DOHH2 (cell line): Measurements from ENCODE around the gene ATXN8OS.
"Not testable (repeated sequence)": the region's sequence is repeated elsewhere in the genome, so short reads cannot be mapped to it uniquely, and the experiment has no call there.

Source experiments
- H3F3A ChIP-seq: fragments of 200-600 bp; sonication (generic), shearing (Covaris generic); 2 replicates; pipeline ENCODE4 v1.6.0; 2016; ENCODE audit warnings: antibody characterized with exemption, mild to moderate bottlenecking; ENCODE audit not compliant: control insufficient read depth, insufficient read depth
- H3K27ac ChIP-seq: fragments of 200-600 bp; sonication (generic); 2 replicates; pipeline ENCODE4 v1.5.1; 2014; ENCODE audit warnings: low read depth, mild to moderate bottlenecking, low read length, moderate library complexity
- H3K27me3 ChIP-seq: fragments of 200-600 bp; sonication (generic); 2 replicates; pipeline ENCODE4 v1.6.1; 2014; ENCODE audit warnings: mild to moderate bottlenecking, low read length, mixed read lengths; ENCODE audit not compliant: control insufficient read depth
- H3K36me3 ChIP-seq: fragments of 200-600 bp; sonication (generic); 2 replicates; pipeline ENCODE4 v1.6.1; 2014; ENCODE audit warnings: mild to moderate bottlenecking, low read length, moderate library complexity, mixed read lengths; ENCODE audit not compliant: control insufficient read depth
- H3K4me1 ChIP-seq: fragments of 200-600 bp; sonication (generic); 2 replicates; pipeline ENCODE4 v1.6.1; 2014; ENCODE audit warnings: mild to moderate bottlenecking, low read length, mixed read lengths; ENCODE audit not compliant: control insufficient read depth
- H3K4me2 ChIP-seq: fragments of 200-600 bp; sonication (generic); 2 replicates; pipeline ENCODE4 v1.6.0; 2014; ENCODE audit warnings: mild to moderate bottlenecking, low read length, moderate library complexity
- H3K4me3 ChIP-seq: fragments of 200-600 bp; sonication (generic); 2 replicates; pipeline ENCODE4 v1.5.1; 2014; ENCODE audit warnings: mild to moderate bottlenecking, low read length, mixed read lengths
- H3K79me2 ChIP-seq: fragments of 200-600 bp; sonication (generic); 2 replicates; pipeline ENCODE4 v1.6.1; 2014; ENCODE audit warnings: mild to moderate bottlenecking, low read length, mixed read lengths; ENCODE audit not compliant: control insufficient read depth
- H3K9me2 ChIP-seq: fragments of 200-600 bp; sonication (generic); replicated peaks from 2 replicates; pipeline ENCODE4 v1.6.1; 2014; ENCODE audit warnings: mild to moderate bottlenecking, low read length, mixed read lengths; ENCODE audit not compliant: control insufficient read depth
- H3K9me3 ChIP-seq: fragments of 200-600 bp; sonication (generic); 2 replicates; pipeline ENCODE4 v1.6.1; 2014; ENCODE audit warnings: antibody characterized with exemption, low read length, mixed read lengths; ENCODE audit not compliant: control insufficient read depth, insufficient read depth
- H4K20me1 ChIP-seq: fragments of 200-600 bp; sonication (generic); 2 replicates; pipeline ENCODE4 v1.6.0; 2014; ENCODE audit warnings: low read depth, mild to moderate bottlenecking, antibody characterized with exemption, low read length, moderate library complexity; ENCODE audit not compliant: control insufficient read depth, insufficient read depth
- EZH2phosphoT487 ChIP-seq: fragments of 200-600 bp; sonication (generic); IDR thresholded peaks from 2 replicates; pipeline ENCODE4 v1.6.1; 2017; ENCODE audit warnings: borderline replicate concordance, mild to moderate bottlenecking, antibody characterized with exemption, low read length, moderate library complexity, mixed read lengths
- TF ChIP-seq, protein P1 (sequence below): fragments of 200-600 bp; sonication (generic); IDR thresholded peaks from one replicate; pipeline ENCODE4 v1.5.1; 2014; ENCODE audit warnings: antibody characterized with exemption, mild to moderate bottlenecking, low read depth, low read length; ENCODE audit not compliant: poor library complexity, severe bottlenecking

Gene ATXN8OS

DNA sequence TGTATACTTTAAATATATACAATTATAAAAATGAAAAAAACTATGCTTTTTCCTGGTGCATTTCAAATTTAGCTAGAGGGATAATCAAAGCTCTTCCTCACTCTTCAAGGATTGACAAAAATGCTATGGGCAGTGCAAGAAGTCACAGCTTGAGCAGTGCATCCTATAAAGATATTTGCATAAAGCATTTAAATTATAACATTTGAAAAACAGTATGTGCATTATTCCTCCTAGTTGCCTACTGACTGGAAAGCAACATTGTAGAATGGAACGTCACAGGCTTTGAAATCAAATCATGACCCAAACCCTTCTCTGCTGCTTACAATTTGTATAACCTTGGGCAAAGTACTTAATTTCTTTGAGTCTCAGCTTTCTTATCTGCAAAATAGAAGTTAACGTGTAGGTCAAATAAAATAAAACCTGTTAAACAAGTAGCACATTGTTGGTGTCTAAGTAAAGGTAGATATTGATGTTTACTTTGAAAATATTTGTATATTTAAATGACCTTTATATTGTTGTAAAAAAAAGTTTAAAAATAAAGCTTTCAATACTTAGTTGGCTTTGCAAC lies 9.8 kb downstream of the ATXN8OS start:
- Histone ChIP-seq H3K4me2 (no peak overlapping the region), H3K9me3 (no peaks in the 10 kb centered on the region; the same call in 1 of the 2 replicates)

DNA sequence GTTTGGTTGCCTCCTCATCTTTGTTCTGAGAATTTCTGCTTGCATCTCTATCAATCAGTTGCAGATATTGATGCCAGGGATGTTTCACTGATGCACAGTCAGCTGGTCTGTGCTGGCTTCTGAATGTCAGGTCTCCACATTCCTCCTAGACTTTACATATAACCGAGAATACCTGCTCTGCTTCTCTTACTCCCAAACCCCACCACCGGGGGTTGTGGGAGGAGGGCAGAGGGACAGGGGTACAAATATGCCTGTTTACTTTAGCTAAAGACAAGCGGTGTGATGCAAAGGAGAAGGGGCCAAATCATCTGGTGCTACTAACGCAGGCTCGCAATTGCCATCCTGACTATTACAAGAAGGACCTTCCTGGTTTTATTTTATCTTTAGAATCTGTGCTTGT lies 18.1 kb downstream of the ATXN8OS start:
- no peaks in the 10 kb centered on the region for H3K9me3 ChIP-seq
- no peak overlapping the region for H3K4me2 ChIP-seq
- H3K27me3 ChIP-seq = no peaks in the 10 kb centered on the region
- H3K4me3 ChIP-seq = no peak overlapping the region
- no peaks in the 10 kb centered on the region for H3K4me1 ChIP-seq
- H3K27ac ChIP-seq = no peak overlapping the region
- no peaks in the 10 kb centered on the region for H3K9me2 ChIP-seq
- no peak for TF ChIP-seq EZH2phosphoT487
- TF ChIP-seq, protein P1, sequence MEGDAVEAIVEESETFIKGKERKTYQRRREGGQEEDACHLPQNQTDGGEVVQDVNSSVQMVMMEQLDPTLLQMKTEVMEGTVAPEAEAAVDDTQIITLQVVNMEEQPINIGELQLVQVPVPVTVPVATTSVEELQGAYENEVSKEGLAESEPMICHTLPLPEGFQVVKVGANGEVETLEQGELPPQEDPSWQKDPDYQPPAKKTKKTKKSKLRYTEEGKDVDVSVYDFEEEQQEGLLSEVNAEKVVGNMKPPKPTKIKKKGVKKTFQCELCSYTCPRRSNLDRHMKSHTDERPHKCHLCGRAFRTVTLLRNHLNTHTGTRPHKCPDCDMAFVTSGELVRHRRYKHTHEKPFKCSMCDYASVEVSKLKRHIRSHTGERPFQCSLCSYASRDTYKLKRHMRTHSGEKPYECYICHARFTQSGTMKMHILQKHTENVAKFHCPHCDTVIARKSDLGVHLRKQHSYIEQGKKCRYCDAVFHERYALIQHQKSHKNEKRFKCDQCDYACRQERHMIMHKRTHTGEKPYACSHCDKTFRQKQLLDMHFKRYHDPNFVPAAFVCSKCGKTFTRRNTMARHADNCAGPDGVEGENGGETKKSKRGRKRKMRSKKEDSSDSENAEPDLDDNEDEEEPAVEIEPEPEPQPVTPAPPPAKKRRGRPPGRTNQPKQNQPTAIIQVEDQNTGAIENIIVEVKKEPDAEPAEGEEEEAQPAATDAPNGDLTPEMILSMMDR = no peak
- no peaks in the 10 kb centered on the region for H3K79me2 ChIP-seq
- H3K36me3 ChIP-seq = no peaks in the 10 kb centered on the region
- no peaks in the 10 kb centered on the region for H4K20me1 ChIP-seq
- H3F3A ChIP-seq = no peaks in the 10 kb centered on the region

More for the DNA sequence above, 9.8 kb downstream of the ATXN8OS start:
- Histone ChIP-seq H3K27me3 (no peaks in the 10 kb centered on the region), H3K9me2 (no peaks in the 10 kb centered on the region), H3K4me1 (no peaks in the 10 kb centered on the region), H3K36me3 (no peaks in the 10 kb centered on the region), H3K4me3 (no peak overlapping the region), H3F3A (no peaks in the 10 kb centered on the region), H4K20me1 (no peaks in the 10 kb centered on the region), H3K27ac (no peak overlapping the region), H3K79me2 (no peaks in the 10 kb centered on the region)
- TF ChIP-seq, protein P1 = no peak
- TF ChIP-seq EZH2phosphoT487 = no peak

DNA sequence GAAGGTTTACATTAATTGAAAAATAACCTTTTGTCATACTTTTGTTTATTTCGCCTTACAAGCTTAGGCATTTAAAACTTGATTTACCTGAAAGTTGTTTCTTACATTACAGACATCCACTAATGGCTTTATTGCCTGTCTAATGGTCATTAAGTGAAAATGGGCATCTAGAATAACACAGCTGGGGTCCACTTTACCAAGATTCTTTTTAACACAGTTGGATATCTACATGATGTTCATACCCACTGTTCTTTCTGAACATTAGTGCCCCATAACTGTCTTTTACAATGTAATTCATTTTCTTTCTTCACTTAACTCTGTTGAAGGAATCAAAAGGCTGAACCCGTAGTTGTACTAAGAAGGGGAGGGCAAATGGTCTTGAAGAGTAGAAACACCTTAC lies 20.5 kb downstream of the ATXN8OS start:
- TF ChIP-seq, protein P1 = no peak
- TF ChIP-seq EZH2phosphoT487 = no peak
- no peak overlapping the region for H3K4me2 ChIP-seq

DNA sequence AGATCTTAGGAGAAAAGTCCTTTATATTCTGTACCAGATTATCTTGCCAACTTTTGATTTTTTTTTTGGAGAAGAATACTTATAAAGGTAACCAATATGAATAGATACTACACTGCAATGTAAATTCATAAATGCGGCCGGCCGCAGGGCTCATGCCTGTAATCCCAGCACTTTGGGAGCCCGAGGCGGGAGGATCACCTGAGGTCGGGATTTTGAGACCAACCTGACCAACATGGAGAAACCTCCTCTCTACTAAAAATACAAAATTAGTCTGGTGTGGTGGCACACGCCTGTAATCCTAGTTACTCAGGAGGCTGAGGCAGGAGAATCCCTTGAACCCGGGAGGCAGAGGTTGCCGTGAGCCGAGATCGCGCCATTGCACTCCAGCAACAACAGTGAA lies 35.0 kb downstream of the ATXN8OS start:
- not testable (repeated sequence) for H3F3A ChIP-seq, H3K27me3 ChIP-seq, H4K20me1 ChIP-seq, H3K9me3 ChIP-seq, H3K4me3 ChIP-seq, H3K4me2 ChIP-seq, H3K79me2 ChIP-seq, H3K4me1 ChIP-seq, H3K36me3 ChIP-seq, H3K27ac ChIP-seq, H3K9me2 ChIP-seq

More for the DNA sequence above, 20.5 kb downstream of the ATXN8OS start:
- no peaks in the 10 kb centered on the region for H3K9me3 ChIP-seq
- H3K36me3 ChIP-seq = no peaks in the 10 kb centered on the region
- no peak overlapping the region for H3K4me3 ChIP-seq
- no peaks in the 10 kb centered on the region for H3K79me2 ChIP-seq
- H3K27ac ChIP-seq = no peak overlapping the region
- H3K4me1 ChIP-seq = no peaks in the 10 kb centered on the region
- no peaks in the 10 kb centered on the region for H4K20me1 ChIP-seq
- no peaks in the 10 kb centered on the region for H3K9me2 ChIP-seq
- no peaks in the 10 kb centered on the region for H3F3A ChIP-seq
- no peaks in the 10 kb centered on the region for H3K27me3 ChIP-seq
